HCEC 1CT (cell line): ENCODE results near the gene PPP1R13B.

Experiments used
- DNase-seq: peaks from one replicate; pipeline ENCODE4 v3.0.0-alpha.2; 2017

PPP1R13B gene

GRCh38 chr14:103707329-103708263 is 139.8 kb downstream of the PPP1R13B start:
- DNase-seq, result no peak

GRCh38 chr14:103706551-103707328 is 140.6 kb downstream of the PPP1R13B start:
- no peak for DNase-seq

GRCh38 chr14:103705504-103706284 is 141.7 kb downstream of the PPP1R13B start:
- no peak for DNase-seq

- DNase-seq, result no peak
Observed at GRCh38 chr14:103705118-103705503, 142.3 kb downstream of the PPP1R13B start.

- no peak for DNase-seq
Observed at GRCh38 chr14:103704708-103705107, 142.7 kb downstream of the PPP1R13B start.

- no peak for DNase-seq
Observed at GRCh38 chr14:103703433-103704385, 143.7 kb downstream of the PPP1R13B start.

- no peak for DNase-seq
Observed at GRCh38 chr14:103702497-103703432, 144.6 kb downstream of the PPP1R13B start.

GRCh38 chr14:103702095-103702494 is 145.3 kb downstream of the PPP1R13B start:
- no peak for DNase-seq

GRCh38 chr14:103700753-103701490 is 146.5 kb downstream of the PPP1R13B start:
- no peak for DNase-seq

GRCh38 chr14:103699901-103700752 is 147.2 kb downstream of the PPP1R13B start:
- DNase-seq, result no peak

- DNase-seq, result no peak
Observed at GRCh38 chr14:103699261-103699661, 148.1 kb downstream of the PPP1R13B start.

- DNase-seq, result no peak
Observed at GRCh38 chr14:103698380-103699260, 148.8 kb downstream of the PPP1R13B start.

GRCh38 chr14:103697603-103698379 is 149.6 kb downstream of the PPP1R13B start:
- no peak for DNase-seq

- no peak for DNase-seq
Observed at GRCh38 chr14:103697206-103697602, 150.2 kb downstream of the PPP1R13B start.

GRCh38 chr14:103696466-103697071 is 150.8 kb downstream of the PPP1R13B start:
- no peak for DNase-seq

GRCh38 chr14:103696070-103696402 is 151.3 kb downstream of the PPP1R13B start:
- DNase-seq, result no peak
